Astrocyte (in vitro differentiated cells and primary cell): ENCODE data around the gene CACNA1A.
"Not testable (repeated sequence)": the region's sequence is repeated elsewhere in the genome, so short reads cannot be mapped to it uniquely, and the experiment has no call there.

ENCODE experiments used
- EZH2 ChIP-seq: IDR thresholded peaks from 2 replicates; pipeline ENCODE4 v1.6.1; 2012; ENCODE audit warnings: mild to moderate bottlenecking, low read length, inconsistent platforms; ENCODE audit not compliant: insufficient read depth
- TF ChIP-seq, protein P1 (sequence below): IDR thresholded peaks from 2 replicates; pipeline ENCODE4 v1.5.1; 2011; ENCODE audit warnings: low read depth, mild to moderate bottlenecking, inconsistent platforms, low read length, moderate library complexity; ENCODE audit not compliant: insufficient read depth

DNA sequence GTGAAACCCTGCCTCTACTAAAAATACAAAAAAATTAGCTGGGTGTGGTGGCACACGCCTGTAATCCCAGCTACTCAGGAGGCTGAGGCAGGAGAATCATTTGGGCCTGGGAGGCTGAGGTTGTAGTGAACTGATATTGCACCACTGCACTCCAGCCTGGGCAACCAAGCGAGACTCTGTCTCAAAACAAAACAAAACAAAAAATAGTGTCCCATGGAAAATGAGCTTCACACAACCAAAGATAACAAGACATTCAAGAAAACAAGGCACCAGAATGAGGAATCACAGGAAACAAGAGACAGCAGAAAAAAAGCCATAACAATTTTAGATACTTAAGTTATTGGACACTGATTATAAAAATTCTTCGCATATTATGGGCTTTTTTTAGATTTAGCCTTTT, 80.4 kb downstream of the CACNA1A start:
- TF ChIP-seq, protein P1, sequence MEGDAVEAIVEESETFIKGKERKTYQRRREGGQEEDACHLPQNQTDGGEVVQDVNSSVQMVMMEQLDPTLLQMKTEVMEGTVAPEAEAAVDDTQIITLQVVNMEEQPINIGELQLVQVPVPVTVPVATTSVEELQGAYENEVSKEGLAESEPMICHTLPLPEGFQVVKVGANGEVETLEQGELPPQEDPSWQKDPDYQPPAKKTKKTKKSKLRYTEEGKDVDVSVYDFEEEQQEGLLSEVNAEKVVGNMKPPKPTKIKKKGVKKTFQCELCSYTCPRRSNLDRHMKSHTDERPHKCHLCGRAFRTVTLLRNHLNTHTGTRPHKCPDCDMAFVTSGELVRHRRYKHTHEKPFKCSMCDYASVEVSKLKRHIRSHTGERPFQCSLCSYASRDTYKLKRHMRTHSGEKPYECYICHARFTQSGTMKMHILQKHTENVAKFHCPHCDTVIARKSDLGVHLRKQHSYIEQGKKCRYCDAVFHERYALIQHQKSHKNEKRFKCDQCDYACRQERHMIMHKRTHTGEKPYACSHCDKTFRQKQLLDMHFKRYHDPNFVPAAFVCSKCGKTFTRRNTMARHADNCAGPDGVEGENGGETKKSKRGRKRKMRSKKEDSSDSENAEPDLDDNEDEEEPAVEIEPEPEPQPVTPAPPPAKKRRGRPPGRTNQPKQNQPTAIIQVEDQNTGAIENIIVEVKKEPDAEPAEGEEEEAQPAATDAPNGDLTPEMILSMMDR: not testable (repeated sequence)
- TF ChIP-seq EZH2: not testable (repeated sequence)
